IPS-NIHi7 (cell line): ENCODE measurements around the gene OCLN.
"Not testable (repeated sequence)": the region's sequence is repeated elsewhere in the genome, so short reads cannot be mapped to it uniquely, and the experiment has no call there.

Source experiments
- DNase-seq: peaks from one replicate; pipeline ENCODE4 v3.0.0; 2012; ENCODE audit warnings: mixed read lengths; ENCODE audit errors: extremely low spot score

The OCLN gene

GRCh38 chr5:69528035-69528434 lies 35.4 kb downstream of the OCLN start:
- peak; percentile 31 for DNase-seq

- no peak for DNase-seq
These were observed 36.0 kb downstream of the OCLN start for GRCh38 chr5:69528609-69529008.

- DNase-seq = no peak
These were observed 38.2 kb downstream of the OCLN start for GRCh38 chr5:69530561-69531405.

GRCh38 chr5:69531406-69531801 lies 38.8 kb downstream of the OCLN start:
- DNase-seq = no peak

GRCh38 chr5:69537911-69538310 lies 45.3 kb downstream of the OCLN start:
- DNase-seq = not testable (repeated sequence)

GRCh38 chr5:69538735-69539134 lies 46.1 kb downstream of the OCLN start:
- DNase-seq = not testable (repeated sequence)

- DNase-seq = not testable (repeated sequence)
These were observed 48.8 kb downstream of the OCLN start for GRCh38 chr5:69541347-69541746.

GRCh38 chr5:69542838-69543618 lies 50.4 kb downstream of the OCLN start:
- not testable (repeated sequence) for DNase-seq

- not testable (repeated sequence) for DNase-seq
These were observed 52.0 kb downstream of the OCLN start for GRCh38 chr5:69544602-69545001.

- DNase-seq = not testable (repeated sequence)
These were observed 67.3 kb downstream of the OCLN start, which contains the start of gene GTF2H2C for GRCh38 chr5:69559908-69560330. Gene GTF2H2C (plus strand): TSS chr5:69560191. CDS start chr5:69565133, 4,942 bp downstream.

GRCh38 chr5:69560587-69561431 lies 68.2 kb downstream of the OCLN start:
- DNase-seq = not testable (repeated sequence)

GRCh38 chr5:69566172-69566571 lies 73.6 kb downstream of the OCLN start:
- not testable (repeated sequence) for DNase-seq

GRCh38 chr5:69568072-69568471 lies 75.5 kb downstream of the OCLN start:
- not testable (repeated sequence) for DNase-seq

- not testable (repeated sequence) for DNase-seq
These were observed 90.8 kb downstream of the OCLN start for GRCh38 chr5:69583356-69583755.

- not testable (repeated sequence) for DNase-seq
These were observed 103.7 kb downstream of the OCLN start for GRCh38 chr5:69596114-69596840.

GRCh38 chr5:69601947-69602346 lies 109.4 kb downstream of the OCLN start:
- DNase-seq = not testable (repeated sequence)

- DNase-seq = not testable (repeated sequence)
These were observed 114.2 kb downstream of the OCLN start for GRCh38 chr5:69606839-69607238.
